GM18861 (cell line): ENCODE results near the gene CLEC4F.
"Not testable (repeated sequence)": the region's sequence is repeated elsewhere in the genome, so short reads cannot be mapped to it uniquely, and the experiment has no call there.

Experiments
- ATAC-seq: cut with Tn5 transposase; IDR thresholded peaks from one replicate; pipeline ENCODE4 v1.9.1; 2021; ENCODE audit not compliant: unreplicated experiment

The CLEC4F gene

GRCh38 chr2:70826696-70827350 lies 6.4 kb upstream of the CLEC4F start:
- no peak for ATAC-seq

- ATAC-seq, result no peak
Observed at GRCh38 chr2:70823249-70823648, 2.9 kb upstream of the CLEC4F start.

DNA sequence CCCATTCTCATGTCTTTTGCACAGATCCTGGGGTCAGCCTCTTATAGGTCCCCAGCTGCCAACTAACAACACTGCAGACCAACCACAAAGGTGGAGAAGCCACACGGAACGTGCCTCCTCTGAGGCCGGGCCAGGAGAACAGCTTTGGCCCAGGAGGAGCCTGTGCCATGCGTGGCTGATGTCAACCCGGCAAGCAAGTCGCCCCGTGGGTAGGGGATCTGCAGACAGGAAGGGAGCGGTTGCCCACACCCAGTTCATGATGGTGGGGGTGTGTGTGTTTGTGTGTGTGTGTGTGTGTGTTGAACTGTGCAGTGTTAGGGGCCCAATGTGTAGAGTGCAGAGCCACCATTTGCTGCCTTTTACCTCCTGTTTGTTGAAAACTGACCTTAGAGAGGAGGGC lies 2.4 kb upstream of the CLEC4F start:
- ATAC-seq, result no peak

- ATAC-seq, result no peak
Observed at GRCh38 chr2:70817284-70817954, 3.0 kb downstream of the CLEC4F start.

- no peak for ATAC-seq
Observed at GRCh38 chr2:70816726-70817125, 3.7 kb downstream of the CLEC4F start.

DNA sequence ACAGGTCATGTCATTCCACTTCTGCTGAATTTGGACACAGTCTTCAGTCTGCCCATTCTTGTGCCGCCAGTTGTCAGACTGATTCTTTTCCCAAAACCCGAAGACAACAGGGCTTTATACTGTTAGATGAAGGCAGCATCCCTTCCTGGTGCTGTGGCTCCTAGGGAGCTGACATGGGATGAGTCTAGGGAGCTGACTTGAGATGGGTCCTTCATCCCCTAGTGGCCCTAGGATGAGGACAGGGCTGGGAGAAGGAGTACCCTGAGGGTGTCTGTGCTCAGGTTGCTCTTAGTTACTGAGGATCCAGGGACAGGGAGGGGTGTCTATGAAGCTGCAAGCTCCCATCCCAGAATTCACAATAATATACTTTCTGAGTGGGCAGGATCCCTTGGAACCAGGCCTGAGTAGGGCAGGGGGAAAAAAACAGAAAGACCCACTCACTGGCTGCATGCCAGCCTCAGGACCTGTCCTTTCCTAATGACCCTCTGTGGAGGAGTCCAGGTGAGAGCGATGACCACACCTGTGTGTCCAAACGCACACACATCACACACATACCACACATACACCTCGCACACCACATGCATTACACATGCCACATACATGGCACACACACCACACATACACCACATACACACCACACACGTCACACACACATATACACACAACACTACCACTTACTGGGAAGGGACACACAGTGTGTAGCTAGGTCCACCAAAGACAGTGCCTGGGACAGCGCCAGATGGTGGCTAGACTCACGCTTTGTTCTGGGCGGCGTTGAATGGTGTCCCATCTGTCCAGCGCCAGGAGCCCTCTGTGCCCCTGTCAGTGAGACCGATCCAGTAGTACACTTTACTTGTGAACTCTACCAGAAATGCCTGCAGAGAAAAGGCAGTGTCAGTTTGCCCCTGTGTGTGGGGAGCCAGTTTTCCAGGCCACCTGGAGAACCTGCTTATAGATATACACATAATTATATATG lies 11.1 kb downstream of the CLEC4F start:
- no peak for ATAC-seq

- ATAC-seq, result no peak
Observed at GRCh38 chr2:70807828-70808118, 12.6 kb downstream of the CLEC4F start.

GRCh38 chr2:70807102-70807827 lies 13.1 kb downstream of the CLEC4F start:
- no peak for ATAC-seq

DNA sequence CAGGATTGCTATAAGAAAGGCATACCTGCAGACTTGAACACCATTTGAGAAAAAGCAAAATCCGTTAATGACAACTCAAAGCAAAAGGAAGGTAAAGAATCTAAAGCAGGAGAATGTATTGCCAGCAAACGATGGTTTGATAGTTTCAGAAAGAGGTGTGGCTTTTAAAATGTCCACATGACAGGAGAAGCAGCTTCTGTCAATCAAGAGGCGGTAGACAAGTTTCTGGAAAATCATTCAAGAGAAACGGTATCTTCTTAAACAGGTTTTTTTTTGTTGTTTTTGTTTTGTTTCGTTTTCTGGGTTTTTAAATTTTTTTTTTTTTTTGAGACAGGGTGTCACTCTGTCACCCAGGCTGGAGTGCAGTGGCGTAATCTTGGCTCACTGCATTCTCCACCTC lies 13.8 kb downstream of the CLEC4F start:
- ATAC-seq, result no peak

DNA sequence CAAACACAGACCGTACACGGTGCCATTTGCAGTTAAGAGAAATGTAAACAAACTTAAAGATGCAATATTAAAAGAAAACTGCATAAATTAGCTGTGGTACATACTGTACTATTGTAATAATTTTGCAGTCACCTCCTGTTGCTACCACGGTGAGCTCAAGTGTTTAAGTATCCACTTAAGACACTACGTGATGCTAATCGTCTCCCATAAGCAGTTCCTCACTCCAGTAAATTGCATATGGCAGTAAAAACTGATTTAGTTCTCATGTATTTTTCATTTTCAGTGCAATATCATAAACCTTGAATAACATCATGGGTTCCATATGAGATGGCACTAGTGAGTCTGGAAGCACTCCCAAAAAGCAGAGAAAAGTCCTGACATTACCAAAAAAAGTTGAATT lies 14.4 kb downstream of the CLEC4F start:
- no peak for ATAC-seq

- no peak for ATAC-seq
Observed at GRCh38 chr2:70801607-70802263, 18.7 kb downstream of the CLEC4F start.

- ATAC-seq, result no peak
Observed at GRCh38 chr2:70799706-70800105, 20.7 kb downstream of the CLEC4F start.

DNA sequence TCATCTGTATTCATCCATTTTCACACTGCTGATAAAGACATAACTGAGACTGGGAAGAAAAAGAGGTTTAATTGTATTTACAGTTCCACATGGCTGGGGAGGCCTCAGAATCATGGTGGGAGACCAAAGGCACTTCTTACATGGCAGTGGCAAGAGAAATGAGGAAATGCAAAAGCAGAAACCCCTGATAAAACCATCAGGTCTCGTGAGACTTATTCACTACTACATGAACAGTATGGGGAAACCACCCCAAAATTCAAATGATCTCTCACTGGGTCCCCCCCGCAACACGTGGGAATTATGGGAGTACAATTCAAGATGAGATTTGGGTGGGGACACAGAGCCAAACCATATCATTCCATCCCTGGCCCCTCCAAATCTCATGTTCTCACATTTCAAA lies 22.4 kb downstream of the CLEC4F start:
- ATAC-seq, result not testable (repeated sequence)

DNA sequence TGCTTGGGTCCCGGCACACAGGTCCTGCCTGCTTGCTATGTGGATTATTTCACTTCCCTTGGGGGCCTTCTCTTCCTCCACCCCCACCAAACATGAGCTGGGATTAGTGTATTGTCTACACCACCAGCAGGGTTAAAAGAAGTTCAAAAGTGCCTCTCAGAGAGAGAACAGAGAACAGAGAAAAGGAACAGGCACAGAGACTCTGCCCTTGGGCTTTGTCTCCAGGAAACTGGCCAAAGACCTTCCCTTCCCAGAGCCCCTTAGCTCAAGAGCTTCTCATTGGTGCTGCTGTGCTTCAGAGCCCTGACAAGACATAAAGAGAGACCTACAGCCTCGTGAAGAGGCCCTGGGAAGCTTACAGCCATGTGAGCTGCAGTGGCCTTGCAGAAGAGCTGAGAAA lies 22.9 kb downstream of the CLEC4F start:
- no peak for ATAC-seq

GRCh38 chr2:70796262-70796661 lies 24.1 kb downstream of the CLEC4F start:
- no peak for ATAC-seq

- ATAC-seq, result no peak
Observed at GRCh38 chr2:70795164-70795995, 25.0 kb downstream of the CLEC4F start.

- ATAC-seq, result no peak
Observed at GRCh38 chr2:70793450-70793849, 26.9 kb downstream of the CLEC4F start.

- ATAC-seq, result no peak
Observed at GRCh38 chr2:70790136-70790828, 30.1 kb downstream of the CLEC4F start, which contains the start of gene FIGLA. TSS of gene FIGLA (minus strand) at chr2:70790643. CDS start at chr2:70790638, 5 bp downstream.
